HepG2 (cell line): ENCODE results near the gene UNC5A. TPM values are rescaled to one million over a fixed set of nuclear protein-coding genes. Genes with fewer than 3 reads are reported as not detected.

ENCODE experiments used
- ATAC-seq: fragments of 200-7000 bp; cut with Tn5 transposase; 3 replicates; pipeline ENCODE4 v1.9.1; 2020; ENCODE audit warnings: mild to moderate bottlenecking, moderate library complexity
- BruUV-seq: library from RNA; stranded (reverse); fragments of 400-500 nt; replicated peaks from 2 replicates; lab custom pipeline; 2021; lab: Mats Ljungman, UMichigan
- CTCF ChIA-PET: fragments of 300-600 bp; formaldehyde crosslinking; extraction: SDS; loops from one replicate; lab custom pipeline; 2021; ENCODE audit warnings: low total read pairs, inconsistent platforms, low intra/inter-chr PET ratio; lab: Yijun Ruan, JAX
- POLR2A ChIA-PET: fragments of 350-600 bp; sonication (Branson Sonifier 250); formaldehyde crosslinking; loops from one replicate; lab custom pipeline; 2020; ENCODE audit warnings: antibody characterized with exemption, inconsistent platforms; lab: Yijun Ruan, JAX
- DNase-seq: peaks from one replicate; pipeline ENCODE4 v3.0.0-alpha.2; 2015; ENCODE audit warnings: low spot score
- FAIRE-seq: peaks from 3 replicates; lab custom pipeline; 2011; peaks lifted over from hg19 to GRCh38; lab: Jason Lieb, UNC
- H2AFZ ChIP-seq: one replicate; pipeline ENCODE4 v1.6.1; 2011; ENCODE audit warnings: low read length, inconsistent platforms
- H3K27ac ChIP-seq: fragments of 300-600 bp; 3 replicates; pipeline ENCODE4 v1.8.0; 2011; ENCODE audit warnings: mixed run types, mild to moderate bottlenecking, mixed read lengths, low read length, inconsistent platforms; ENCODE audit not compliant: insufficient read depth; ENCODE audit errors: extremely low read length
- H3K27me3 ChIP-seq, 2 experiments: fragments of 200-600 bp in 1 of 2; 2 replicates in 1 of 2; 3 replicates in 1 of 2; pipeline versions ENCODE4 v1.6.0 to v1.8.0; 2011; ENCODE audit warnings: low read length in 2 of 2, mild to moderate bottlenecking in 2 of 2, moderate library complexity in 2 of 2, inconsistent platforms in 1 of 2; ENCODE audit not compliant: insufficient read depth in 2 of 2, control insufficient read depth in 1 of 2
- H3K36me3 ChIP-seq, 2 experiments: fragments of 200-600 bp in 1 of 2; replicated peaks in 1 of 2; 2 replicates in 1 of 2; 3 replicates in 1 of 2; pipeline versions ENCODE4 v1.5.1 to v1.8.0; 2011; ENCODE audit warnings: low read length in 2 of 2, inconsistent platforms in 1 of 2; ENCODE audit not compliant: insufficient read depth in 2 of 2, control insufficient read depth in 1 of 2
- H3K4me1 ChIP-seq: 2 replicates; pipeline ENCODE4 v1.5.1; 2012; ENCODE audit warnings: low read length, inconsistent platforms; ENCODE audit not compliant: insufficient read depth
- H3K4me2 ChIP-seq: 2 replicates; pipeline ENCODE4 v1.6.0; 2011; ENCODE audit warnings: low read depth, low read length, inconsistent platforms
- H3K4me3 ChIP-seq, 3 experiments: fragments of 200-600 bp in 1 of 3; sonication (generic), shearing (Covaris generic) in 1 of 3; replicated peaks in 1 of 3; 2 replicates each; pipeline ENCODE4 v1.5.1; 2011 to 2016; ENCODE audit warnings: low read length in 3 of 3, inconsistent platforms in 2 of 3, low read depth in 2 of 3, mild to moderate bottlenecking in 2 of 3, control low read depth in 1 of 3, mixed read lengths in 1 of 3; ENCODE audit not compliant: insufficient read depth in 1 of 3
- H3K79me2 ChIP-seq: one replicate; pipeline ENCODE4 v1.6.1; 2011; ENCODE audit warnings: low read length, inconsistent platforms; ENCODE audit not compliant: insufficient read depth
- H3K9ac ChIP-seq: 2 replicates; pipeline ENCODE4 v1.6.0; 2011; ENCODE audit warnings: mild to moderate bottlenecking, low read depth, low read length, inconsistent platforms; ENCODE audit not compliant: insufficient read depth
- H3K9me3 ChIP-seq: 2 replicates; pipeline ENCODE4 v1.5.1; 2012; ENCODE audit warnings: mild to moderate bottlenecking, low read length
- H4K20me1 ChIP-seq: 2 replicates; pipeline ENCODE4 v1.6.0; 2011; ENCODE audit warnings: inconsistent platforms, mild to moderate bottlenecking, low read length, moderate library complexity; ENCODE audit not compliant: insufficient read depth
- HDAC2 ChIP-seq: sonication (generic); formaldehyde crosslinking; IDR thresholded peaks from 2 replicates; pipeline ENCODE4 v1.4.0; 2020; ENCODE audit warnings: missing genetic modification reagents
- MIER2 ChIP-seq: IDR thresholded peaks from 2 replicates; pipeline ENCODE4 v1.6.1; 2016; ENCODE audit warnings: missing biosample characterization, missing genetic modification reagents
- NKX3-1 ChIP-seq: sonication (generic); formaldehyde crosslinking; IDR thresholded peaks from 2 replicates; pipeline ENCODE4 v1.5.0; 2020; ENCODE audit warnings: missing genetic modification reagents
- PAF1 ChIP-seq: IDR thresholded peaks from 2 replicates; pipeline ENCODE4 v1.6.1; 2016; ENCODE audit warnings: missing genetic modification reagents, missing compliant biosample characterization
- ZBTB3 ChIP-seq: sonication (generic); formaldehyde crosslinking; IDR thresholded peaks from 2 replicates; pipeline ENCODE4 v1.4.0; 2020; ENCODE audit warnings: low read depth, mild to moderate bottlenecking, moderate library complexity, missing genetic modification reagents, borderline replicate concordance
- ZNF263 ChIP-seq: sonication (generic); formaldehyde crosslinking; IDR thresholded peaks from 2 replicates; pipeline ENCODE4 v1.4.0; 2020; ENCODE audit warnings: missing genetic modification reagents
- ZNF577 ChIP-seq: sonication (generic); formaldehyde crosslinking; IDR thresholded peaks from 2 replicates; pipeline ENCODE4 v1.4.0; 2020; ENCODE audit warnings: mild to moderate bottlenecking, low read depth, missing genetic modification reagents, borderline replicate concordance
- ZNF850 ChIP-seq: sonication (generic); formaldehyde crosslinking; conservative IDR thresholded peaks from 2 replicates; pipeline ENCODE4 v1.9.0; 2021; ENCODE audit warnings: mild to moderate bottlenecking, missing genetic modification reagents
- WGBS: methylation state at CpG from one replicate; pipeline ENCODE4 v1.1.6; 2017; ENCODE audit warnings: low lambda C conversion rate; 5-methylcytosine and 5-hydroxymethylcytosine counted together
- in situ Hi-C: cut with HindIII; loops from 2 replicates; pipeline ENCODE4 v1.10.0; 2017; ENCODE audit warnings: low pct_unique_long_range_greater_than_20kb; ENCODE audit not compliant: extremely low pct_ligation_motif_present
- intact Hi-C: fragments of 100-400 bp; cut with micrococcal nuclease; formaldehyde crosslinking; loops from one replicate; pipeline ENCODE4 v1.10.0; 2022; ENCODE audit not compliant: unreplicated experiment
- polyA plus RNA-seq, 8 experiments: library from polyadenylated mRNA; depleted of rRNA in 3 of 8; stranded (reverse) in 7 of 8; unstranded in 1 of 8; fragments of >200 nt; fragmentation: Illumina TruSeq in 4 of 8; extraction: Trizol in 4 of 8; gene quantifications; 2 replicates each; pipeline versions ENCODE4 v1.2.1 to v1.2.3, GENCODE V29; 2011 to 2016; ENCODE audit warnings: low read depth in 4 of 8, missing spikeins in 1 of 8, mixed read lengths in 1 of 8; ENCODE audit not compliant: insufficient read depth in 1 of 8
- total RNA-seq, 5 experiments: library from RNA; depleted of rRNA; stranded (reverse); fragments of >200 nt; fragmentation: Illumina TruSeq; extraction: Trizol; gene quantifications; 2 replicates each; pipeline ENCODE4 v1.2.3, GENCODE V29; 2016; ENCODE audit warnings: low read depth in 1 of 5
- TF ChIP-seq, protein P1 (sequence below): sonication (generic); formaldehyde crosslinking; IDR thresholded peaks from 2 replicates; pipeline ENCODE4 v1.5.0; 2020; ENCODE audit warnings: mild to moderate bottlenecking, missing genetic modification reagents, moderate library complexity
- TF ChIP-seq, protein P2 (sequence below), 2 experiments: sonication (generic) in 1 of 2; formaldehyde crosslinking in 1 of 2; IDR thresholded peaks; 2 replicates each; pipeline versions ENCODE4 v1.4.0 to v1.6.1; 2018 to 2020; ENCODE audit warnings: missing genetic modification reagents in 2 of 2, borderline replicate concordance in 1 of 2, low read depth in 1 of 2, mild to moderate bottlenecking in 1 of 2, missing biosample characterization in 1 of 2
- TF ChIP-seq, protein P3 (sequence below): fragments of 450-650 bp; IDR thresholded peaks from 2 replicates; pipeline ENCODE4 v1.6.1; 2017
- TF ChIP-seq, protein P4 (sequence below): sonication (generic); formaldehyde crosslinking; IDR thresholded peaks from 2 replicates; pipeline ENCODE4 v1.4.0; 2020; ENCODE audit warnings: missing genetic modification reagents, borderline replicate concordance

Gene UNC5A
- total and polyA plus RNA-seq, 2 of the 13 experiments (the other 11 are each of a cell fraction or from before 2014, with no cell fraction given), result not detected

DNA sequence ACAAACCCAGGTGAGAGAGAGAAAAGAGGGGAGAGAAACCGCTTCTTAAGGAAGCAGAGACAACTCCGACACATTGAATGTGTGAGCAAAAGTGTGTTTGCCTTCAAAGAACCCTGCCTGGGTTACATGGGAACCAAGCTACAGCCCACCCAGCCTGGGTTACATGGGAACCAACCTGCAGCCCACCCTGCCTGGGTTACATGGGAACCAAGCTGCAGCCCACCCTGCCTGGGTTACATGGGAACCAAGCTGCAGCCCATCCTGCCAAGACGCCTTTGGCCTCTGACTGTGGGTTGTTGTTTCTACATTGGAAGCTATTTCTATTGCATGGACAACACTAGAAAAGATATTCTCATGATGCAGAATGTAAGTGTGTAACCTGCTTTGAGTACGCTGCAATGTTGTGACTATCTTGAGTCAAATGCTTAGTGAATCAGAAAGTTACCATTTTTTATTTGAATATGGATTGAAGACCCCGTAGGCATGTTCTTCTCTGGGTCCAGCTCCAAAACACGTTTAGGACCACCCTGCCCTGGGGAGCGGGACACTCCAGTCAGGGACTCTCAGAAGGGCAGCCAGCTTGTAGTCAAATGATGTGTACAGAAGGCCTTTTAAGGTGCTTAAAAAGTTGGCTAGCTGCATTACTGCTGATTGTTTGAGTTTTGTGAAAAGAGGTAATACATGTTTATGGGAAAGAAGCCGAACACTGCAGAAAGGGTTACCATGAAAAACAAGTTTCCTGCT, 39.1 kb upstream of the UNC5A start:
- Histone ChIP-seq H3K4me2 (no peak overlapping the region), H3K4me3 (no peak overlapping the region), H3K27ac (no peak overlapping the region), H3K36me3 (no peaks in the 10 kb centered on the region), H3K4me1 (no peaks in the 10 kb centered on the region), H3K9me3 (no peaks in the 10 kb centered on the region), H3K79me2 (no peaks in the 10 kb centered on the region), H3K27me3 (peaks cover 3 to 54% of the 10 kb centered on the region in 2 experiments; a peak in 4 of 5 replicates), H2AFZ (no peak overlapping the region), H3K9ac (no peak overlapping the region), H4K20me1 (no peaks in the 10 kb centered on the region)
- BruUV-seq, result no TSS peak
- POLR2A ChIA-PET, result no interaction called here
- 31% methylated on average over 8 of the region's 8 CpGs for WGBS
- in situ Hi-C loops (no loop called here), intact Hi-C loops (no loop called here)
- DNase-seq (no peak), ATAC-seq (no peak), FAIRE-seq (no peak)
- CTCF ChIA-PET, result no interaction called here
- no peak for TF ChIP-seq PAF1 (CRISPR knock-in tag)
- TF ChIP-seq, protein P1, sequence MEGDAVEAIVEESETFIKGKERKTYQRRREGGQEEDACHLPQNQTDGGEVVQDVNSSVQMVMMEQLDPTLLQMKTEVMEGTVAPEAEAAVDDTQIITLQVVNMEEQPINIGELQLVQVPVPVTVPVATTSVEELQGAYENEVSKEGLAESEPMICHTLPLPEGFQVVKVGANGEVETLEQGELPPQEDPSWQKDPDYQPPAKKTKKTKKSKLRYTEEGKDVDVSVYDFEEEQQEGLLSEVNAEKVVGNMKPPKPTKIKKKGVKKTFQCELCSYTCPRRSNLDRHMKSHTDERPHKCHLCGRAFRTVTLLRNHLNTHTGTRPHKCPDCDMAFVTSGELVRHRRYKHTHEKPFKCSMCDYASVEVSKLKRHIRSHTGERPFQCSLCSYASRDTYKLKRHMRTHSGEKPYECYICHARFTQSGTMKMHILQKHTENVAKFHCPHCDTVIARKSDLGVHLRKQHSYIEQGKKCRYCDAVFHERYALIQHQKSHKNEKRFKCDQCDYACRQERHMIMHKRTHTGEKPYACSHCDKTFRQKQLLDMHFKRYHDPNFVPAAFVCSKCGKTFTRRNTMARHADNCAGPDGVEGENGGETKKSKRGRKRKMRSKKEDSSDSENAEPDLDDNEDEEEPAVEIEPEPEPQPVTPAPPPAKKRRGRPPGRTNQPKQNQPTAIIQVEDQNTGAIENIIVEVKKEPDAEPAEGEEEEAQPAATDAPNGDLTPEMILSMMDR (CRISPR knock-in tag), result no peak
- no peak for TF ChIP-seq ZBTB3
- no peak for TF ChIP-seq HDAC2 (CRISPR knock-in tag)
- TF ChIP-seq, protein P2, sequence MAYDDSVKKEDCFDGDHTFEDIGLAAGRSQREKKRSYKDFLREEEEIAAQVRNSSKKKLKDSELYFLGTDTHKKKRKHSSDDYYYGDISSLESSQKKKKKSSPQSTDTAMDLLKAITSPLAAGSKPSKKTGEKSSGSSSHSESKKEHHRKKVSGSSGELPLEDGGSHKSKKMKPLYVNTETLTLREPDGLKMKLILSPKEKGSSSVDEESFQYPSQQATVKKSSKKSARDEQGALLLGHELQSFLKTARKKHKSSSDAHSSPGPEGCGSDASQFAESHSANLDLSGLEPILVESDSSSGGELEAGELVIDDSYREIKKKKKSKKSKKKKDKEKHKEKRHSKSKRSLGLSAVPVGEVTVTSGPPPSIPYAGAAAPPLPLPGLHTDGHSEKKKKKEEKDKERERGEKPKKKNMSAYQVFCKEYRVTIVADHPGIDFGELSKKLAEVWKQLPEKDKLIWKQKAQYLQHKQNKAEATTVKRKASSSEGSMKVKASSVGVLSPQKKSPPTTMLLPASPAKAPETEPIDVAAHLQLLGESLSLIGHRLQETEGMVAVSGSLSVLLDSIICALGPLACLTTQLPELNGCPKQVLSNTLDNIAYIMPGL (CRISPR knock-in tag; IDR thresholded peaks at IDR 0.05; ENCODE audit: borderline replicate concordance in 1 of 2, low read depth in 1 of 2), result no peak
- no peak for TF ChIP-seq ZNF577 (CRISPR knock-in tag)
- TF ChIP-seq, protein P3, sequence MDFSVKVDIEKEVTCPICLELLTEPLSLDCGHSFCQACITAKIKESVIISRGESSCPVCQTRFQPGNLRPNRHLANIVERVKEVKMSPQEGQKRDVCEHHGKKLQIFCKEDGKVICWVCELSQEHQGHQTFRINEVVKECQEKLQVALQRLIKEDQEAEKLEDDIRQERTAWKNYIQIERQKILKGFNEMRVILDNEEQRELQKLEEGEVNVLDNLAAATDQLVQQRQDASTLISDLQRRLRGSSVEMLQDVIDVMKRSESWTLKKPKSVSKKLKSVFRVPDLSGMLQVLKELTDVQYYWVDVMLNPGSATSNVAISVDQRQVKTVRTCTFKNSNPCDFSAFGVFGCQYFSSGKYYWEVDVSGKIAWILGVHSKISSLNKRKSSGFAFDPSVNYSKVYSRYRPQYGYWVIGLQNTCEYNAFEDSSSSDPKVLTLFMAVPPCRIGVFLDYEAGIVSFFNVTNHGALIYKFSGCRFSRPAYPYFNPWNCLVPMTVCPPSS, result no peak
- no peak for TF ChIP-seq MIER2
- TF ChIP-seq NKX3-1 (CRISPR knock-in tag), result no peak
- no peak for TF ChIP-seq ZNF850 (CRISPR knock-in tag)
- TF ChIP-seq, protein P4, sequence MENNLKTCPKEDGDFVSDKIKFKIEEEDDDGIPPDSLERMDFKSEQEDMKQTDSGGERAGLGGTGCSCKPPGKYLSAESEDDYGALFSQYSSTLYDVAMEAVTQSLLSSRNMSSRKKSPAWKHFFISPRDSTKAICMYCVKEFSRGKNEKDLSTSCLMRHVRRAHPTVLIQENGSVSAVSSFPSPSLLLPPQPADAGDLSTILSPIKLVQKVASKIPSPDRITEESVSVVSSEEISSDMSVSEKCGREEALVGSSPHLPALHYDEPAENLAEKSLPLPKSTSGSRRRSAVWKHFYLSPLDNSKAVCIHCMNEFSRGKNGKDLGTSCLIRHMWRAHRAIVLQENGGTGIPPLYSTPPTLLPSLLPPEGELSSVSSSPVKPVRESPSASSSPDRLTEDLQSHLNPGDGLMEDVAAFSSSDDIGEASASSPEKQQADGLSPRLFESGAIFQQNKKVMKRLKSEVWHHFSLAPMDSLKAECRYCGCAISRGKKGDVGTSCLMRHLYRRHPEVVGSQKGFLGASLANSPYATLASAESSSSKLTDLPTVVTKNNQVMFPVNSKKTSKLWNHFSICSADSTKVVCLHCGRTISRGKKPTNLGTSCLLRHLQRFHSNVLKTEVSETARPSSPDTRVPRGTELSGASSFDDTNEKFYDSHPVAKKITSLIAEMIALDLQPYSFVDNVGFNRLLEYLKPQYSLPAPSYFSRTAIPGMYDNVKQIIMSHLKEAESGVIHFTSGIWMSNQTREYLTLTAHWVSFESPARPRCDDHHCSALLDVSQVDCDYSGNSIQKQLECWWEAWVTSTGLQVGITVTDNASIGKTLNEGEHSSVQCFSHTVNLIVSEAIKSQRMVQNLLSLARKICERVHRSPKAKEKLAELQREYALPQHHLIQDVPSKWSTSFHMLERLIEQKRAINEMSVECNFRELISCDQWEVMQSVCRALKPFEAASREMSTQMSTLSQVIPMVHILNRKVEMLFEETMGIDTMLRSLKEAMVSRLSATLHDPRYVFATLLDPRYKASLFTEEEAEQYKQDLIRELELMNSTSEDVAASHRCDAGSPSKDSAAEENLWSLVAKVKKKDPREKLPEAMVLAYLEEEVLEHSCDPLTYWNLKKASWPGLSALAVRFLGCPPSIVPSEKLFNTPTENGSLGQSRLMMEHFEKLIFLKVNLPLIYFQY (CRISPR knock-in tag), result no peak
- TF ChIP-seq ZNF263 (CRISPR knock-in tag), result no peak
